ENCODE data around the gene ADGRG3. TPM values are rescaled to one million over a fixed set of nuclear protein-coding genes. Genes with fewer than 3 reads are reported as not detected.
A peak's percentile ranks its signal among the peaks of the same experiment; 100 is the strongest.

ADGRG3 gene
- total RNA-seq, 1 donor from 2014 or later: not detected

DNA sequence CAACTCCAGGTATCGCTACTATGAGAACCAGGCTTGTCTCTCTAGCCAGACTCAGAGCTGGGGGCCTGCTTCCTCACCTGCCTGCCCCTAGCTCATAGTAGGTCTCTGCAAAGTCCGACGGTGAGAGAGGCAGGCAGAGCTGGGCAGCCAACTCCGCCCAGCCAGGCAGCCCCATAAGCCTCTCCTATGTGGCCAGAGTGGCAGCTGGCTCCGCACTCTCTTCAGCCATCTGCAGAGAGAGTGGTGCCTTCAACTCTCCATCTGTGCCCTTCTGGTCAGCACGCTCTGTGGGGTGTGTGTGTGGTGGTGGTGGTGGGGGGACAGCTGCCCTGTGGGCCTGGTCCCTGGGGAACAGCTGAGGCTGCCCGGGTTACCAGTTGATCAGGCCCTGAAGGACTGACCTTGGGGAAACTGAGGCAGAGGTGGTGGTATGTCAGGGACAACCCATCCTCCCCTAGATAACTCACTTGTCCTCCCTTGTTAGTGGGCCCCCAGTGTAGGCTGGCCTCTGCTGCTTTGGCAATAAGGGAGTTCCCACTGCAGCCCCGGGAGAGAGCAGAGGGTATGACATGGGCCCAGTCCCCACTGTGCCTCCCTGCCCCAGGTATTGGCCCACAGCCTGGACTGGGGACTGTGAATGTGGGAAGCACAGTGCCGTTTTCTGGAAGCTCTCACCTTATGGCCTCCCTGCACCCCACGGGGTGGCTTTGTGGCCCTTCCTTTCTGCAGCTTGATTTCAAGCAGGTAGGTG, 41.5 kb upstream of the ADGRG3 start:
- no peak for DNase-seq (ENCODE audit: low spot score in 2 of 2)
- Histone ChIP-seq H3K27ac (no peak overlapping the region), H3K36me3 (no peaks in the 10 kb centered on the region), H3K27me3 (no peaks in the 10 kb centered on the region), H3K9me3 (no peaks in the 10 kb centered on the region), H3K4me3 (no peak overlapping the region), H3K4me1 (peaks cover 0 to 5% of the 10 kb centered on the region in 2 donors)
- intact Hi-C loops (cut with DNase I): loop anchor here (5.0 kb wide), 1 partner anchor 419 kb away; no protein-coding TSS in a partner anchor
- TF ChIP-seq CTCF (IDR thresholded peaks at IDR 0.05): no peak

GRCh38 chr16:57627184-57627871, 40.8 kb upstream of the ADGRG3 start:
- no peaks in the 10 kb centered on the region for H3K9me3 ChIP-seq
- intact Hi-C loops (cut with DNase I): loop anchor here (5.0 kb wide), 1 partner anchor 420 kb away; no protein-coding TSS in a partner anchor
- peak overlapping the region; percentile 4 to 12 for H3K27ac ChIP-seq
- H3K36me3 ChIP-seq: no peaks in the 10 kb centered on the region
- H3K27me3 ChIP-seq: no peaks in the 10 kb centered on the region
- no peak for TF ChIP-seq CTCF (IDR thresholded peaks at IDR 0.05)
- H3K4me1 ChIP-seq: peaks cover 0 to 5% of the 10 kb centered on the region in 2 donors
- no peak overlapping the region for H3K4me3 ChIP-seq
- DNase-seq (ENCODE audit: low spot score in 2 of 2): no peak

DNA sequence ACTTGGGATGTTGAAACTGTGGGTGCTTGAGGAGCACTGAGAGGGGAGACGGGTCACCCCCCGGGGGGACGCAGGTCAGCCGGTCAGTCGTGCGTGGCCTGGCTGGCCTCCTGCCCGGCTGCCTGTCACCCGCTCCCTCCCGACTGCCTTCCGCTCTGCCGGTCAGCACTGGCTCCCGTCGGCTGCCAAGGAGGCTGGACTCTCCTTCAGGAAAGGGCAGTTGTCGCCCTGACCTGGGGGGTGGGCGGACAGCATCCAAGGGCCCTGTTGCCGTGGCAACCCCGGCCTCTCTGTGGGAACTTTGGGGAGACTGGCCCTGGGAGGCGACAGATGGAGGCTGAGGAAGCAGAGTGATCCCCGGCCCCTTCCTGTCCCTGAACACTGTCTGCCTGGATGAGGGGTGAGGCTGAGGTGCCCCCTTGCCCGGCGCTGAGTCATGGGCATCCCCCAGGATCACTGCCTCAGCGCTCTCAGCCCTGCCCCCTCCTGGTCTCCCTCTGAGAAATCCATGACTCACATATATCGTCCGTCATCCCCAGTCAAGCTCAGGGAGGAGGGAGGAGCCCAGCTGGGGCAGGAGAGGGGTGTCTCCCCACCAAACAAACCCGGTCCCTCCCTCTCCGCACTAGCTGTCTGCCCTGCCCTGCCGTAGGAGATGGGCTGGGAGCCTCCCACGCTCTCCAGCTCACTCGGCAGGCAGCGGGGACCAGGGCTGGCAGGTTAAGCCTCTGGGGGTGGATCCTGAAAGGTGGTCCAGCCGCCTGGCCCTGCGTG, 39.9 kb upstream of the ADGRG3 start, which contains the start of gene ADGRG1:
ADGRG1 (plus strand) TSS at position 623 of the 774 bp plus-strand sequence. CDS start 21,658 bp downstream, outside the sequence.
- TF ChIP-seq CTCF (IDR thresholded peaks at IDR 0.05): no peak
- intact Hi-C loops (cut with DNase I): loop anchor here (5.0 kb wide), 1 partner anchor 421 kb away; no protein-coding TSS in a partner anchor
- Histone ChIP-seq H3K4me3 (peak within 1 kb of the TSS; percentile 28 to 32), H3K27ac (peak within 1 kb of the TSS; percentile 4 to 12), H3K27me3 (no peaks in the 10 kb centered on the region), H3K36me3 (no peaks in the 10 kb centered on the region), H3K4me1 (peaks cover 0 to 5% of the 10 kb centered on the region in 2 donors), H3K9me3 (no peaks in the 10 kb centered on the region)
- DNase-seq (ENCODE audit: low spot score in 2 of 2): peak; percentile 43 to 85

- Histone ChIP-seq H3K4me3 (peak overlapping the region; percentile 28 to 32), H3K27me3 (no peaks in the 10 kb centered on the region), H3K27ac (peak overlapping the region in 1 of 2 donors; percentile 12), H3K36me3 (no peaks in the 10 kb centered on the region), H3K9me3 (no peaks in the 10 kb centered on the region), H3K4me1 (peaks cover 0 to 5% of the 10 kb centered on the region in 2 donors)
- no peak for DNase-seq (ENCODE audit: low spot score in 2 of 2)
- TF ChIP-seq CTCF (IDR thresholded peaks at IDR 0.05): no peak
- intact Hi-C loops (cut with DNase I): loop anchor here (5.0 kb wide), 1 partner anchor 422 kb away; no protein-coding TSS in a partner anchor
These were observed 39.3 kb upstream of the ADGRG3 start for GRCh38 chr16:57628783-57629293.

Measured in ascending aorta (tissue), 2 donors.